GM23338 (cell line): ENCODE results near the gene LTBP2.

Experiments
- CREB1 ChIP-seq: fragments of 250-450 bp; sonication (Bioruptor Pico); IDR thresholded peaks from 2 replicates; pipeline ENCODE4 v1.5.0; 2020; ENCODE audit warnings: low read depth, mild to moderate bottlenecking, moderate library complexity
- EZH2 ChIP-seq: fragments of 200-600 bp; sonication (generic); IDR thresholded peaks from one replicate; pipeline ENCODE4 v1.8.0; 2017; ENCODE audit warnings: antibody characterized with exemption, mild to moderate bottlenecking, low read depth; ENCODE audit not compliant: unreplicated experiment
- EZH2phosphoT487 ChIP-seq: fragments of 200-600 bp; sonication (generic); IDR thresholded peaks from one replicate; pipeline ENCODE4 v1.8.1; 2018; ENCODE audit warnings: antibody characterized with exemption; ENCODE audit not compliant: unreplicated experiment
- POLR2AphosphoS5 ChIP-seq: IDR thresholded peaks from 2 replicates; pipeline ENCODE4 v1.6.1; 2016; ENCODE audit warnings: antibody characterized with exemption, low read depth
- REST ChIP-seq: IDR thresholded peaks from one replicate; pipeline ENCODE4 v1.6.1; 2018; ENCODE audit warnings: antibody characterized with exemption; ENCODE audit not compliant: unreplicated experiment
- STAT1 ChIP-seq: IDR thresholded peaks from one replicate; pipeline ENCODE4 v1.6.1; 2016; ENCODE audit warnings: antibody characterized with exemption; ENCODE audit not compliant: unreplicated experiment
- ZNF114 ChIP-seq: fragments of 250-450 bp; sonication (Bioruptor Pico); IDR thresholded peaks from 2 replicates; pipeline ENCODE4 v1.5.0; 2020; ENCODE audit warnings: mild to moderate bottlenecking, moderate library complexity
- ZNF331 ChIP-seq: fragments of 250-450 bp; sonication (Bioruptor Pico); IDR thresholded peaks from 2 replicates; pipeline ENCODE4 v1.5.0; 2020; ENCODE audit warnings: low read depth, mild to moderate bottlenecking, moderate library complexity
- TF ChIP-seq, protein P1 (sequence below), 2 experiments: fragments of 200-600 bp in 1 of 2; sonication (generic) in 1 of 2; conservative IDR thresholded peaks; 2 replicates each; pipeline versions ENCODE4 v1.5.1 to v1.6.1; 2016 to 2017; ENCODE audit warnings: antibody characterized with exemption in 2 of 2, low read depth in 2 of 2, mild to moderate bottlenecking in 2 of 2, moderate library complexity in 1 of 2
- TF ChIP-seq, protein P2 (sequence below): fragments of 250-450 bp; sonication (Bioruptor Pico); IDR thresholded peaks from 2 replicates; pipeline ENCODE4 v1.5.0; 2020; ENCODE audit warnings: mild to moderate bottlenecking, moderate library complexity

GRCh38 chr14:74535756-74536325, 76.2 kb downstream of the LTBP2 start:
- TF ChIP-seq, protein P1, sequence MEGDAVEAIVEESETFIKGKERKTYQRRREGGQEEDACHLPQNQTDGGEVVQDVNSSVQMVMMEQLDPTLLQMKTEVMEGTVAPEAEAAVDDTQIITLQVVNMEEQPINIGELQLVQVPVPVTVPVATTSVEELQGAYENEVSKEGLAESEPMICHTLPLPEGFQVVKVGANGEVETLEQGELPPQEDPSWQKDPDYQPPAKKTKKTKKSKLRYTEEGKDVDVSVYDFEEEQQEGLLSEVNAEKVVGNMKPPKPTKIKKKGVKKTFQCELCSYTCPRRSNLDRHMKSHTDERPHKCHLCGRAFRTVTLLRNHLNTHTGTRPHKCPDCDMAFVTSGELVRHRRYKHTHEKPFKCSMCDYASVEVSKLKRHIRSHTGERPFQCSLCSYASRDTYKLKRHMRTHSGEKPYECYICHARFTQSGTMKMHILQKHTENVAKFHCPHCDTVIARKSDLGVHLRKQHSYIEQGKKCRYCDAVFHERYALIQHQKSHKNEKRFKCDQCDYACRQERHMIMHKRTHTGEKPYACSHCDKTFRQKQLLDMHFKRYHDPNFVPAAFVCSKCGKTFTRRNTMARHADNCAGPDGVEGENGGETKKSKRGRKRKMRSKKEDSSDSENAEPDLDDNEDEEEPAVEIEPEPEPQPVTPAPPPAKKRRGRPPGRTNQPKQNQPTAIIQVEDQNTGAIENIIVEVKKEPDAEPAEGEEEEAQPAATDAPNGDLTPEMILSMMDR (conservative IDR thresholded peaks at IDR 0.05; ENCODE audit: low read depth in 2 of 2): no peak
- TF ChIP-seq EZH2phosphoT487 (no peak), CREB1 (no peak), POLR2AphosphoS5 (no peak), EZH2 (no peak), ZNF114 (CRISPR knock-in tag) (no peak), REST (no peak), STAT1 (no peak), ZNF331 (CRISPR knock-in tag) (no peak)
- TF ChIP-seq, protein P2, sequence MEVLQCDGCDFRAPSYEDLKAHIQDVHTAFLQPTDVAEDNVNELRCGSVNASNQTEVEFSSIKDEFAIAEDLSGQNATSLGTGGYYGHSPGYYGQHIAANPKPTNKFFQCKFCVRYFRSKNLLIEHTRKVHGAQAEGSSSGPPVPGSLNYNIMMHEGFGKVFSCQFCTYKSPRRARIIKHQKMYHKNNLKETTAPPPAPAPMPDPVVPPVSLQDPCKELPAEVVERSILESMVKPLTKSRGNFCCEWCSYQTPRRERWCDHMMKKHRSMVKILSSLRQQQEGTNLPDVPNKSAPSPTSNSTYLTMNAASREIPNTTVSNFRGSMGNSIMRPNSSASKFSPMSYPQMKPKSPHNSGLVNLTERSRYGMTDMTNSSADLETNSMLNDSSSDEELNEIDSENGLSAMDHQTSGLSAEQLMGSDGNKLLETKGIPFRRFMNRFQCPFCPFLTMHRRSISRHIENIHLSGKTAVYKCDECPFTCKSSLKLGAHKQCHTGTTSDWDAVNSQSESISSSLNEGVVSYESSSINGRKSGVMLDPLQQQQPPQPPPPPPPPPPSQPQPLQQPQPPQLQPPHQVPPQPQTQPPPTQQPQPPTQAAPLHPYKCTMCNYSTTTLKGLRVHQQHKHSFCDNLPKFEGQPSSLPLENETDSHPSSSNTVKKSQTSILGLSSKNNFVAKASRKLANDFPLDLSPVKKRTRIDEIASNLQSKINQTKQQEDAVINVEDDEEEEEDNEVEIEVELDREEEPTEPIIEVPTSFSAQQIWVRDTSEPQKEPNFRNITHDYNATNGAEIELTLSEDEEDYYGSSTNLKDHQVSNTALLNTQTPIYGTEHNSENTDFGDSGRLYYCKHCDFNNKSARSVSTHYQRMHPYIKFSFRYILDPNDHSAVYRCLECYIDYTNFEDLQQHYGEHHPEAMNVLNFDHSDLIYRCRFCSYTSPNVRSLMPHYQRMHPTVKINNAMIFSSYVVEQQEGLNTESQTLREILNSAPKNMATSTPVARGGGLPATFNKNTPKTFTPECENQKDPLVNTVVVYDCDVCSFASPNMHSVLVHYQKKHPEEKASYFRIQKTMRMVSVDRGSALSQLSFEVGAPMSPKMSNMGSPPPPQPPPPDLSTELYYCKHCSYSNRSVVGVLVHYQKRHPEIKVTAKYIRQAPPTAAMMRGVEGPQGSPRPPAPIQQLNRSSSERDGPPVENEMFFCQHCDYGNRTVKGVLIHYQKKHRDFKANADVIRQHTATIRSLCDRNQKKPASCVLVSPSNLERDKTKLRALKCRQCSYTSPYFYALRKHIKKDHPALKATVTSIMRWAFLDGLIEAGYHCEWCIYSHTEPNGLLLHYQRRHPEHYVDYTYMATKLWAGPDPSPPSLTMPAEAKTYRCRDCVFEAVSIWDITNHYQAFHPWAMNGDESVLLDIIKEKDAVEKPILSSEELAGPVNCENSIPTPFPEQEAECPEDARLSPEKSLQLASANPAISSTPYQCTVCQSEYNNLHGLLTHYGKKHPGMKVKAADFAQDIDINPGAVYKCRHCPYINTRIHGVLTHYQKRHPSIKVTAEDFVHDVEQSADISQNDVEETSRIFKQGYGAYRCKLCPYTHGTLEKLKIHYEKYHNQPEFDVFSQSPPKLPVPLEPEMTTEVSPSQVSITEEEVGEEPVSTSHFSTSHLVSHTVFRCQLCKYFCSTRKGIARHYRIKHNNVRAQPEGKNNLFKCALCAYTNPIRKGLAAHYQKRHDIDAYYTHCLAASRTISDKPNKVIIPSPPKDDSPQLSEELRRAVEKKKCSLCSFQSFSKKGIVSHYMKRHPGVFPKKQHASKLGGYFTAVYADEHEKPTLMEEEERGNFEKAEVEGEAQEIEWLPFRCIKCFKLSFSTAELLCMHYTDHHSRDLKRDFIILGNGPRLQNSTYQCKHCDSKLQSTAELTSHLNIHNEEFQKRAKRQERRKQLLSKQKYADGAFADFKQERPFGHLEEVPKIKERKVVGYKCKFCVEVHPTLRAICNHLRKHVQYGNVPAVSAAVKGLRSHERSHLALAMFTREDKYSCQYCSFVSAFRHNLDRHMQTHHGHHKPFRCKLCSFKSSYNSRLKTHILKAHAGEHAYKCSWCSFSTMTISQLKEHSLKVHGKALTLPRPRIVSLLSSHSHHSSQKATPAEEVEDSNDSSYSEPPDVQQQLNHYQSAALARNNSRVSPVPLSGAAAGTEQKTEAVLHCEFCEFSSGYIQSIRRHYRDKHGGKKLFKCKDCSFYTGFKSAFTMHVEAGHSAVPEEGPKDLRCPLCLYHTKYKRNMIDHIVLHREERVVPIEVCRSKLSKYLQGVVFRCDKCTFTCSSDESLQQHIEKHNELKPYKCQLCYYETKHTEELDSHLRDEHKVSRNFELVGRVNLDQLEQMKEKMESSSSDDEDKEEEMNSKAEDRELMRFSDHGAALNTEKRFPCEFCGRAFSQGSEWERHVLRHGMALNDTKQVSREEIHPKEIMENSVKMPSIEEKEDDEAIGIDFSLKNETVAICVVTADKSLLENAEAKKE (CRISPR knock-in tag): no peak
